GM23338 (cell line): ENCODE measurements around the gene COL25A1. TPM values are rescaled to one million over a fixed set of nuclear protein-coding genes. Genes with fewer than 3 reads are reported as not detected.

Experiments used
- ATAC-seq: fragments of 200-7000 bp; cut with Tn5 transposase; 3 replicates; pipeline ENCODE4 v1.9.1; 2020
- DNase-seq: peaks from one replicate; pipeline ENCODE4 v3.0.0-alpha.2; 2015; ENCODE audit warnings: low spot score
- H2AFZ ChIP-seq: fragments of 200-600 bp; sonication (generic); 2 replicates; pipeline ENCODE4 v1.8.0; 2016; ENCODE audit warnings: antibody characterized with exemption, mild to moderate bottlenecking, moderate library complexity
- H3F3A ChIP-seq: fragments of 200-600 bp; sonication (generic); replicated peaks from 2 replicates; pipeline ENCODE4 v1.8.0; 2017; ENCODE audit warnings: antibody characterized with exemption, mixed run types, low read depth
- H3K27ac ChIP-seq: fragments of 200-600 bp; sonication (generic); 2 replicates; pipeline ENCODE4 v1.6.1; 2016; ENCODE audit warnings: low read depth
- H3K27me3 ChIP-seq: fragments of 200-600 bp; sonication (generic); 2 replicates; pipeline ENCODE4 v1.8.0; 2016; ENCODE audit warnings: mild to moderate bottlenecking, mixed run types, moderate library complexity; ENCODE audit not compliant: insufficient read depth
- H3K36me3 ChIP-seq: fragments of 200-600 bp; sonication (generic); 2 replicates; pipeline ENCODE4 v1.8.0; 2016; ENCODE audit warnings: mild to moderate bottlenecking; ENCODE audit not compliant: insufficient read depth
- H3K4me1 ChIP-seq: fragments of 200-600 bp; sonication (generic); 2 replicates; pipeline ENCODE4 v1.8.0; 2016; ENCODE audit warnings: mild to moderate bottlenecking, moderate library complexity; ENCODE audit not compliant: insufficient read depth
- H3K4me2 ChIP-seq: fragments of 200-600 bp; sonication (generic); 2 replicates; pipeline ENCODE4 v1.7.1; 2017; ENCODE audit warnings: mixed run types
- H3K4me3 ChIP-seq: fragments of 200-600 bp; sonication (generic); 2 replicates; pipeline ENCODE4 v1.6.1; 2016; ENCODE audit warnings: mixed run types
- H3K79me2 ChIP-seq: fragments of 200-600 bp; sonication (generic); replicated peaks from 2 replicates; pipeline ENCODE4 v1.8.0; 2017; ENCODE audit warnings: mild to moderate bottlenecking; ENCODE audit not compliant: insufficient read depth
- H3K9me2 ChIP-seq: fragments of 200-600 bp; sonication (generic); 2 replicates; pipeline ENCODE4 v1.8.0; 2017; ENCODE audit not compliant: insufficient read depth
- H4K20me1 ChIP-seq: fragments of 200-600 bp; sonication (generic); replicated peaks from 2 replicates; pipeline ENCODE4 v1.8.0; 2017; ENCODE audit warnings: mild to moderate bottlenecking; ENCODE audit not compliant: insufficient read depth
- H3K27ac Mint-ChIP-seq: 2 replicates; pipeline ENCODE4 v1.8.0; 2020; ENCODE audit warnings: inconsistent platforms, mild to moderate bottlenecking, moderate library complexity, mixed read lengths
- H3K27me3 Mint-ChIP-seq: 3 replicates; pipeline ENCODE4 v1.8.0; 2022; ENCODE audit warnings: low read depth, mild to moderate bottlenecking, moderate library complexity, mixed read lengths, inconsistent platforms; ENCODE audit not compliant: insufficient read depth, poor library complexity
- H3K36me3 Mint-ChIP-seq: 3 replicates; pipeline ENCODE4 v1.8.0; 2021; ENCODE audit warnings: low read depth, mild to moderate bottlenecking, inconsistent platforms, moderate library complexity, mixed read lengths
- H3K4me1 Mint-ChIP-seq: 3 replicates; pipeline ENCODE4 v1.8.0; 2020; ENCODE audit warnings: mild to moderate bottlenecking, inconsistent platforms, mixed read lengths
- H3K4me3 Mint-ChIP-seq: 3 replicates; pipeline ENCODE4 v1.8.0; 2021; ENCODE audit warnings: moderate library complexity, mild to moderate bottlenecking, inconsistent platforms, mixed read lengths
- H3K9me3 Mint-ChIP-seq: 3 replicates; pipeline ENCODE4 v1.8.0; 2020; ENCODE audit warnings: moderate library complexity, mild to moderate bottlenecking, inconsistent platforms, mixed read lengths
- CREB1 ChIP-seq: fragments of 250-450 bp; sonication (Bioruptor Pico); IDR thresholded peaks from 2 replicates; pipeline ENCODE4 v1.5.0; 2020; ENCODE audit warnings: low read depth, mild to moderate bottlenecking, moderate library complexity
- CTCF ChIP-seq, 2 experiments: fragments of 200-600 bp in 1 of 2; sonication (generic) in 1 of 2; conservative IDR thresholded peaks; 2 replicates each; pipeline versions ENCODE4 v1.5.1 to v1.6.1; 2016 to 2017; ENCODE audit warnings: antibody characterized with exemption in 2 of 2, low read depth in 2 of 2, mild to moderate bottlenecking in 2 of 2, moderate library complexity in 1 of 2
- ETS1 ChIP-seq: IDR thresholded peaks from 2 replicates; pipeline ENCODE4 v1.6.1; 2016; ENCODE audit warnings: antibody characterized with exemption
- EZH2 ChIP-seq: fragments of 200-600 bp; sonication (generic); IDR thresholded peaks from one replicate; pipeline ENCODE4 v1.8.0; 2017; ENCODE audit warnings: antibody characterized with exemption, mild to moderate bottlenecking, low read depth; ENCODE audit not compliant: unreplicated experiment
- EZH2phosphoT487 ChIP-seq: fragments of 200-600 bp; sonication (generic); IDR thresholded peaks from one replicate; pipeline ENCODE4 v1.8.1; 2018; ENCODE audit warnings: antibody characterized with exemption; ENCODE audit not compliant: unreplicated experiment
- JUNB ChIP-seq: IDR thresholded peaks from one replicate; pipeline ENCODE4 v1.6.1; 2016; ENCODE audit warnings: antibody characterized with exemption; ENCODE audit not compliant: unreplicated experiment
- NANOG ChIP-seq: IDR thresholded peaks from 2 replicates; pipeline ENCODE4 v1.6.1; 2016; ENCODE audit warnings: antibody characterized with exemption, borderline replicate concordance
- POLR2AphosphoS5 ChIP-seq: IDR thresholded peaks from 2 replicates; pipeline ENCODE4 v1.6.1; 2016; ENCODE audit warnings: antibody characterized with exemption, low read depth
- REST ChIP-seq: IDR thresholded peaks from one replicate; pipeline ENCODE4 v1.6.1; 2018; ENCODE audit warnings: antibody characterized with exemption; ENCODE audit not compliant: unreplicated experiment
- STAT1 ChIP-seq: IDR thresholded peaks from one replicate; pipeline ENCODE4 v1.6.1; 2016; ENCODE audit warnings: antibody characterized with exemption; ENCODE audit not compliant: unreplicated experiment
- ZNF114 ChIP-seq: fragments of 250-450 bp; sonication (Bioruptor Pico); IDR thresholded peaks from 2 replicates; pipeline ENCODE4 v1.5.0; 2020; ENCODE audit warnings: mild to moderate bottlenecking, moderate library complexity
- ZNF331 ChIP-seq: fragments of 250-450 bp; sonication (Bioruptor Pico); IDR thresholded peaks from 2 replicates; pipeline ENCODE4 v1.5.0; 2020; ENCODE audit warnings: low read depth, mild to moderate bottlenecking, moderate library complexity
- ZNF462 ChIP-seq: fragments of 250-450 bp; sonication (Bioruptor Pico); IDR thresholded peaks from 2 replicates; pipeline ENCODE4 v1.5.0; 2020; ENCODE audit warnings: mild to moderate bottlenecking, moderate library complexity
- polyA plus RNA-seq: library from polyadenylated mRNA; unstranded; fragments of >200 nt; fragmentation: Nextera tagmentation; extraction: Ambion mirVana; gene quantifications from 2 replicates; pipeline ENCODE4 v1.2.1, GENCODE V29; 2016
- total RNA-seq: library from RNA; depleted of rRNA; stranded (reverse); fragments of >200 nt; shearing (Covaris generic); gene quantifications from 2 replicates; pipeline ENCODE4 v1.2.3, GENCODE V29; 2014

The COL25A1 gene
- total and polyA plus RNA-seq, 2 experiments from 2014 or later = 3.9 to 5.6 TPM

GRCh38 chr4:109083911-109084310, 218.5 kb downstream of the COL25A1 start:
- H3K4me1 ChIP-seq = no peaks in the 10 kb centered on the region
- TF ChIP-seq STAT1 (no peak), POLR2AphosphoS5 (no peak), ZNF331 (CRISPR knock-in tag) (no peak), CTCF (conservative IDR thresholded peaks at IDR 0.05; ENCODE audit: low read depth in 2 of 2) (no peak), ETS1 (no peak), EZH2 (no peak), ZNF462 (no peak), JUNB (no peak), CREB1 (CRISPR knock-in tag) (no peak), NANOG (no peak), EZH2phosphoT487 (no peak), ZNF114 (CRISPR knock-in tag) (no peak), REST (no peak)
- H3K4me3 ChIP-seq = no peak overlapping the region
- H3K36me3 ChIP-seq = no peaks in the 10 kb centered on the region
- no peak overlapping the region for H3K27ac ChIP-seq
- no peaks in the 10 kb centered on the region for H3K27me3 Mint-ChIP-seq
- no peaks in the 10 kb centered on the region for H3K79me2 ChIP-seq
- H3K36me3 Mint-ChIP-seq = no peaks in the 10 kb centered on the region
- DNase-seq (no peak), ATAC-seq (no peak)
- H2AFZ ChIP-seq = no peak overlapping the region
- H3K4me1 Mint-ChIP-seq = peaks cover 5% of the 10 kb centered on the region
- no peaks in the 10 kb centered on the region for H3F3A ChIP-seq
- H4K20me1 ChIP-seq = no peaks in the 10 kb centered on the region
- no peak overlapping the region for H3K4me2 ChIP-seq
- H3K4me3 Mint-ChIP-seq = no peak overlapping the region
- no peaks in the 10 kb centered on the region for H3K9me3 Mint-ChIP-seq
- H3K9me2 ChIP-seq = no peaks in the 10 kb centered on the region
- no peaks in the 10 kb centered on the region for H3K27me3 ChIP-seq
- H3K27ac Mint-ChIP-seq = no peak overlapping the region
